ENCODE results near the gene ASL. TPM values are rescaled to one million over a fixed set of nuclear protein-coding genes. Genes with fewer than 3 reads are reported as not detected.
"Not testable (repeated sequence)": the region's sequence is repeated elsewhere in the genome, so short reads cannot be mapped to it uniquely, and the experiment has no call there.

ASL gene
- polyA plus RNA-seq, 2 of the 4 experiments (the other 2 are of a cell fraction) = 20.2 to 23.4 TPM

DNA sequence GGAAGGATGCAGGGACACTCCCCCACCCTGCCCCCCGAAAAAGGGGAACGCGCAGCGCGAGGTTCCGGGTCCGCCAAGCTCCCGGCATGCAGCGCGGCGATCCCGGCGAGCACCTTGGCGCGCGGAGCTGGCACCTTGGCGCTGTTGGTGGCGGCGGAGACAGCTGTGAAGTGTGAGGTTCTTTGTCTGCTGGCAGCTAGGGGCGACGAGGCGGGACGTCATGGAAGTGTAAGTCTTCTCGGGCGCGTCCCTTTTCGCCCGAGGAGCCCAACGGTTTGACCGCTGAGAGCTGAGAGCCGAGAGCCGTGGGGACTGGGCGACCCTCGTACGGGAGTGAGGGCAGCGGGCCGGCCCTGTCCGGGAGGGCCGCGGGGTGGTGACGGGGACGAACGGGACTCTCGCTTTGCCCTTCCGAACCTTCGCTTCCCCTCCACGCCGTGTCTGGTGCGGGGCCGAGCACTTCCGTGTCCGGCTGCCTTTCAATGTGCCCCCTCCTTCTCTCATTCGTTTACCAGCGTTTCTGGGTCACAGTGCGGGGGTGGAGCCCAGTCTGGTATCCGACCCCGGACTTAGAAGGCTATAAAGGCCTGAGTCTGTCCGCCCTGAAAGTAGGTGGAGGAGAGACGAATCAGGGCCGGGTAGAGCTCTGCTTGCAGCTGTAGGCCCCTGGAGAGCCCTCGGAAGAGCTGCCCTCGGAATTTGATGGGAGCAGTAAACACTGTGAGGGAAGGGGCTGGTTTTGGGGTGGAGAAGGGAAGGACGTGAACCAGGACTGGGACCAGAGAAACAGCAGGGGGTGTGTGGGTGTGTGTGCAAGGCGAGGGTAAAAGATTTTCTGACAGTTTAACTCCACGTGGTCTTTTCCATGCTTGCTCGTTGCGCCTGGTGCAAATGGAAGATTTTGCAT is 39.4 kb downstream of the ASL start, which contains the start of gene CRCP (continued):
- TF ChIP-seq, protein P1, sequence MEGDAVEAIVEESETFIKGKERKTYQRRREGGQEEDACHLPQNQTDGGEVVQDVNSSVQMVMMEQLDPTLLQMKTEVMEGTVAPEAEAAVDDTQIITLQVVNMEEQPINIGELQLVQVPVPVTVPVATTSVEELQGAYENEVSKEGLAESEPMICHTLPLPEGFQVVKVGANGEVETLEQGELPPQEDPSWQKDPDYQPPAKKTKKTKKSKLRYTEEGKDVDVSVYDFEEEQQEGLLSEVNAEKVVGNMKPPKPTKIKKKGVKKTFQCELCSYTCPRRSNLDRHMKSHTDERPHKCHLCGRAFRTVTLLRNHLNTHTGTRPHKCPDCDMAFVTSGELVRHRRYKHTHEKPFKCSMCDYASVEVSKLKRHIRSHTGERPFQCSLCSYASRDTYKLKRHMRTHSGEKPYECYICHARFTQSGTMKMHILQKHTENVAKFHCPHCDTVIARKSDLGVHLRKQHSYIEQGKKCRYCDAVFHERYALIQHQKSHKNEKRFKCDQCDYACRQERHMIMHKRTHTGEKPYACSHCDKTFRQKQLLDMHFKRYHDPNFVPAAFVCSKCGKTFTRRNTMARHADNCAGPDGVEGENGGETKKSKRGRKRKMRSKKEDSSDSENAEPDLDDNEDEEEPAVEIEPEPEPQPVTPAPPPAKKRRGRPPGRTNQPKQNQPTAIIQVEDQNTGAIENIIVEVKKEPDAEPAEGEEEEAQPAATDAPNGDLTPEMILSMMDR (IDR thresholded peaks at IDR 0.05) = no peak
- TF ChIP-seq PHF8 (IDR thresholded peaks at IDR 0.05; ENCODE audit: borderline replicate concordance, low read depth) (peak; percentile 77), RAD21 (conservative IDR thresholded peaks at IDR 0.05 in 1 of 2, IDR thresholded peaks at IDR 0.05 in 1 of 2) (peak in 1 of 2 experiments; percentile 14; a peak in 1 of 5 replicates), SMC3 (IDR thresholded peaks at IDR 0.05) (peak; percentile 16; the same call in 1 of the 3 replicates), POLR2AphosphoS2 (conservative IDR thresholded peaks at IDR 0.05; ENCODE audit: low read length) (no peak), ESRRA (IDR thresholded peaks at IDR 0.05; ENCODE audit: borderline replicate concordance, low read length) (no peak), CHD4 (IDR thresholded peaks at IDR 0.05; ENCODE audit: borderline replicate concordance) (no peak), TFCP2L1 (CRISPR knock-in tag; IDR thresholded peaks at IDR 0.05) (no peak)
- TF ChIP-seq, protein P2, sequence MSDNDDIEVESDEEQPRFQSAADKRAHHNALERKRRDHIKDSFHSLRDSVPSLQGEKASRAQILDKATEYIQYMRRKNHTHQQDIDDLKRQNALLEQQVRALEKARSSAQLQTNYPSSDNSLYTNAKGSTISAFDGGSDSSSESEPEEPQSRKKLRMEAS (IDR thresholded peaks at IDR 0.05) = peak; percentile 91

DNA sequence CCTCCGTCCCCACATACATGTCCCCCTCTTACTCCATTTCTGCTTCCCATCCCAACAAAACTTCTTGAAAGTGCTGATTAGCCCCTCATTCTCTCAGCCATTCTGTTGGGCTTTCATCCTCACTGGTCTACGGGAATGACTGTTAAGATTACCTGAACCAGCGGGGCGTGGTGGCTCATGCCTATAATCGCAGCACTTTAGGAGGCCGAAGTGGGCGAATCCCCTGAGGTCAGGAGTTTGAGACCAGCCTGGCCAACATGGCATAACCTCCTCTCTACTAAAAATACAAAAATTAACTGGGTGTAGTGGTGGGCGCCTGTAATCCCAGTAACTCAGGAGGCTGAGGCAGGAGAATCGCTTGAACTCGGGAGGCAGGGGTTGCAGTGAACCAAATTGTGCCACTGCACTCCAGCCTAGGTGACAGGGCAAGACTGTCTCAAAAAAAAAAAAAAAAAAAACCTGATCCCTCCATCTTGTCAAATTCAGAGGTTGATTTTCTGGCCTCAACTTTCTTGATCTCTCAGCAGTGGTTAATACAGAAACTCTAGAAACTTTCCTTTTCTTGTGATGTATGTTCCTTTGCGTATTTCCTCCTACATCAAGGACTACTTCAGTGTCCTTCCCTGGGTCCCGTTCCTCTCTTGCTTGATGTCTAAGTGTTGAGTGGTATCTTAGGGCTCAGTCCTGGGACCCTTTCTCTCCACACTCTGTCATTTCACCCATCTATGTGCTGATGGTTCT is 41.2 kb downstream of the ASL start:
- CTCF ChIA-PET = interaction anchor here (1.6 to 1.9 kb wide), 2 partner anchors 86 kb away, joined by 4 to 5 read pairs; no protein-coding TSS in a partner anchor
- H3K4me2 ChIP-seq; H3K9me3 ChIP-seq; POLR2A ChIA-PET; ATAC-seq; H3K27ac ChIP-seq; DNase-seq (ENCODE audit: low read depth in 1 of 2, low spot score in 1 of 2); FAIRE-seq; H3K4me3 ChIP-seq: not testable (repeated sequence)
- H3K4me1 ChIP-seq = peaks cover 24% of the 10 kb centered on the region
- 93% methylated on average over 12 of the region's 12 CpGs for WGBS (ENCODE audit: missing lambda C conversion rate)

DNA sequence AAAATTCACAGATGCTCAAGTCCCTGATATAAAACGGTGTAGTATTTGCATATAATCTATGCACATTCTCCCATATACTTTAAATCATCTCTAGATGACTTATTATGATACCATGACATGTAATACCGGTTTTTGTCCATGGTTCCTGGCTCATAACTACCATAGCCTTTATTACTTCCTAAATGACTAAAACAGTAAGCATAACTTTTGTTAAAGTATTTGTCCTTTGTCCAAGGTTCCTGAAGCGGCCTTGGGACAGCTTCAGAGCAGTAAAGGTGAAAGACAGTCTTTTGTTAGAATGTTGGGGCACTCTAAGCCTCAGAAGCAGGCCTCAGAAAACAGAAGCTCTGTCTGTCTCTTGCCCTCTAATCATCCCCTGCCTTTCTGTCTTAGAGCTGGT is 43.0 kb downstream of the ASL start:
- Histone ChIP-seq H3K4me1 (peaks cover 24% of the 10 kb centered on the region), H3K9me3 (no peaks in the 10 kb centered on the region), H3K4me2 (no peak overlapping the region), H3K4me3 (no peak overlapping the region), H3K27ac (no peak overlapping the region)
- DNase-seq (ENCODE audit: low read depth in 1 of 2, low spot score in 1 of 2) = no peak
- FAIRE-seq = no peak
- 72% methylated on average over 3 of the region's 3 CpGs for WGBS (ENCODE audit: missing lambda C conversion rate)
- CTCF ChIA-PET = interaction anchor here (1.6 kb wide), 1 partner anchor 87 kb away, joined by 5 read pairs; no protein-coding TSS in a partner anchor
- TF ChIP-seq FOSL2 (IDR thresholded peaks at IDR 0.05) = no peak
- TF ChIP-seq FOSL2 (CRISPR knock-in tag; IDR thresholded peaks at IDR 0.05) = no peak
- TF ChIP-seq HEYL (CRISPR knock-in tag; IDR thresholded peaks at IDR 0.05) = no peak
- TF ChIP-seq RFX5 (IDR thresholded peaks at IDR 0.05) = no peak
- no peak for TF ChIP-seq ZNF302 (CRISPR knock-in tag; IDR thresholded peaks at IDR 0.05)
- no peak for TF ChIP-seq CHD4 (IDR thresholded peaks at IDR 0.05; ENCODE audit: borderline replicate concordance)
- TF ChIP-seq NPAS2 (CRISPR knock-in tag; IDR thresholded peaks at IDR 0.05; ENCODE audit: borderline replicate concordance) = no peak
- no peak for TF ChIP-seq SREBF2 (IDR thresholded peaks at IDR 0.05)
- TF ChIP-seq, protein P3, sequence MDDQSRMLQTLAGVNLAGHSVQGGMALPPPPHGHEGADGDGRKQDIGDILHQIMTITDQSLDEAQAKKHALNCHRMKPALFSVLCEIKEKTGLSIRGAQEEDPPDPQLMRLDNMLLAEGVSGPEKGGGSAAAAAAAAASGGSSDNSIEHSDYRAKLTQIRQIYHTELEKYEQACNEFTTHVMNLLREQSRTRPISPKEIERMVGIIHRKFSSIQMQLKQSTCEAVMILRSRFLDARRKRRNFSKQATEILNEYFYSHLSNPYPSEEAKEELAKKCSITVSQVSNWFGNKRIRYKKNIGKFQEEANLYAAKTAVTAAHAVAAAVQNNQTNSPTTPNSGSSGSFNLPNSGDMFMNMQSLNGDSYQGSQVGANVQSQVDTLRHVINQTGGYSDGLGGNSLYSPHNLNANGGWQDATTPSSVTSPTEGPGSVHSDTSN (IDR thresholded peaks at IDR 0.05) = no peak
- no peak for TF ChIP-seq RARB (CRISPR knock-in tag; IDR thresholded peaks at IDR 0.05)
- TF ChIP-seq MYC (IDR thresholded peaks at IDR 0.05; ENCODE audit: borderline replicate concordance, low read length) = no peak
- TF ChIP-seq TP53 (CRISPR knock-in tag; IDR thresholded peaks at IDR 0.05) = no peak
- POLR2A ChIA-PET = no interaction called here
- ATAC-seq = no peak
